Adrenal gland (tissue), 5 donors: ENCODE data around the gene GORAB.

ENCODE experiments used
- POLR2A ChIP-seq, 2 donors: fragments of 450-650 bp; IDR thresholded peaks; one replicate each; pipeline ENCODE4 v1.6.1; 2017; ENCODE audit warnings: antibody characterized with exemption in 2 of 2, mild to moderate bottlenecking in 2 of 2, moderate library complexity in 1 of 2
- TF ChIP-seq, protein P1 (sequence below), 6 experiments: fragments of 450-650 bp in 4 of 6; fragments of 200-600 bp in 2 of 6; sonication (generic) in 1 of 6; IDR thresholded peaks; 1 replicate in 5 of 6; 2 replicates in 1 of 6; pipeline versions ENCODE4 v1.5.1 to v1.8.0; 2016 to 2021; ENCODE audit warnings: antibody characterized with exemption in 6 of 6, mild to moderate bottlenecking in 2 of 6, moderate library complexity in 1 of 6
- donor health status: DM: no; HTN: no; CAD: no.

DNA sequence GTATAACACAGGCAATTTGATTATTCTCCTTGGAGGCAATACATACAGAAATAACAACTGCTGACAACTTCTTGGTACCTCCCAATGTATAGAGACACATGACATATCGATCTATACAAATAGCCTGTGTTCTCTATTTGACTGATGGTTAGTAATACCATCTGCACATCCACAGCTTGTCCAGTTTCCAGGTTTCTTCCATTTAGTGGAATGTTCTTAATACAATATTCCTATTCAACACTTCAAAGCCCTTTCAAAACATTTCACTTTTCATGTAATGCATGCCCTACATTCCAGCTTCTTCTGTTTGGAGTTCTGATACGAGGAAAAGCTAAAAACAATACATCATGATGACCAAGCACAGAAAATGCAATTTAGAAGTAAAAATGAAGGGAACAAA is 37.0 kb upstream of the GORAB start:
- TF ChIP-seq, protein P1, sequence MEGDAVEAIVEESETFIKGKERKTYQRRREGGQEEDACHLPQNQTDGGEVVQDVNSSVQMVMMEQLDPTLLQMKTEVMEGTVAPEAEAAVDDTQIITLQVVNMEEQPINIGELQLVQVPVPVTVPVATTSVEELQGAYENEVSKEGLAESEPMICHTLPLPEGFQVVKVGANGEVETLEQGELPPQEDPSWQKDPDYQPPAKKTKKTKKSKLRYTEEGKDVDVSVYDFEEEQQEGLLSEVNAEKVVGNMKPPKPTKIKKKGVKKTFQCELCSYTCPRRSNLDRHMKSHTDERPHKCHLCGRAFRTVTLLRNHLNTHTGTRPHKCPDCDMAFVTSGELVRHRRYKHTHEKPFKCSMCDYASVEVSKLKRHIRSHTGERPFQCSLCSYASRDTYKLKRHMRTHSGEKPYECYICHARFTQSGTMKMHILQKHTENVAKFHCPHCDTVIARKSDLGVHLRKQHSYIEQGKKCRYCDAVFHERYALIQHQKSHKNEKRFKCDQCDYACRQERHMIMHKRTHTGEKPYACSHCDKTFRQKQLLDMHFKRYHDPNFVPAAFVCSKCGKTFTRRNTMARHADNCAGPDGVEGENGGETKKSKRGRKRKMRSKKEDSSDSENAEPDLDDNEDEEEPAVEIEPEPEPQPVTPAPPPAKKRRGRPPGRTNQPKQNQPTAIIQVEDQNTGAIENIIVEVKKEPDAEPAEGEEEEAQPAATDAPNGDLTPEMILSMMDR (IDR thresholded peaks at IDR 0.05): no peak
- TF ChIP-seq POLR2A (IDR thresholded peaks at IDR 0.05): no peak
